Effector memory CD4-positive, alpha-beta T cell (primary cell): ENCODE measurements around the gene PMIS2.
A peak's percentile ranks its signal among the peaks of the same experiment; 100 is the strongest.

ENCODE experiments used
- DNase-seq, 3 donors: peaks; one replicate each; pipeline ENCODE4 v3.0.0-alpha.2; 2020
- H3K27ac ChIP-seq: 2 replicates; pipeline ENCODE4 v1.7.0; 2013; ENCODE audit warnings: mild to moderate bottlenecking, low read length, moderate library complexity; ENCODE audit not compliant: insufficient read depth, poor library complexity, severe bottlenecking
- H3K27me3 ChIP-seq: replicated peaks from 2 replicates; pipeline ENCODE4 v1.7.0; 2013; ENCODE audit warnings: mild to moderate bottlenecking, low read length; ENCODE audit not compliant: insufficient read depth, control insufficient read depth, poor library complexity, severe bottlenecking
- H3K36me3 ChIP-seq: 2 replicates; pipeline ENCODE4 v1.7.0; 2013; ENCODE audit warnings: mild to moderate bottlenecking, low read length, moderate library complexity; ENCODE audit not compliant: control insufficient read depth, insufficient read depth
- H3K4me1 ChIP-seq: 2 replicates; pipeline ENCODE4 v1.7.0; 2013; ENCODE audit warnings: low read length, mild to moderate bottlenecking; ENCODE audit not compliant: control insufficient read depth, insufficient read depth, poor library complexity, severe bottlenecking
- H3K4me3 ChIP-seq: 2 replicates; pipeline ENCODE4 v1.7.0; 2013; ENCODE audit warnings: low read length, low read depth, mild to moderate bottlenecking; ENCODE audit not compliant: insufficient read depth, poor library complexity, severe bottlenecking
- H3K9me3 ChIP-seq: 2 replicates; pipeline ENCODE4 v1.7.0; 2013; ENCODE audit warnings: mild to moderate bottlenecking, low read length, moderate library complexity; ENCODE audit not compliant: control insufficient read depth

PMIS2 gene

DNA sequence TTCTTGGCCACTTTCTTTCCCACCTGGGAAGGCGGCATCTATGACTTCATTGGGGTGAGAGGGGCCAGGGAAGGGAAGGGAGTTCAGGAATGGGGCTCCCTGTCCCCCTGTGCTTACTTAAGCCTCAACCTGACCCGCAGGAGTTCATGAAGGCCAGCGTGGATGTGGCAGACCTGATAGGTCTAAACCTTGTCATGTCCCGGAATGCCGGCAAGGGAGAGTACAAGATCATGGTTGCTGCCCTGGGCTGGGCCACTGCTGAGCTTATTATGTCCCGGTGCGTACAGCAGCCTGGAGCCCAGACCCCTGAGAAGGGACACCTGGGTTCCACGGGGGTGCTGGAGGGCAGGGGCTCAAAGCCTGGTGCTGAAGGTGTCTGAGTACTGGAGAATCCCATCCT, 39.4 kb upstream of the PMIS2 start:
- no peaks in the 10 kb centered on the region for H3K36me3 ChIP-seq
- no peaks in the 10 kb centered on the region for H3K27me3 ChIP-seq
- peaks cover 20% of the 10 kb centered on the region for H3K4me1 ChIP-seq
- no peaks in the 10 kb centered on the region for H3K9me3 ChIP-seq
- no peak for DNase-seq
- peak overlapping the region; percentile 88 for H3K4me3 ChIP-seq
- peak overlapping the region; percentile 76 for H3K27ac ChIP-seq

DNA sequence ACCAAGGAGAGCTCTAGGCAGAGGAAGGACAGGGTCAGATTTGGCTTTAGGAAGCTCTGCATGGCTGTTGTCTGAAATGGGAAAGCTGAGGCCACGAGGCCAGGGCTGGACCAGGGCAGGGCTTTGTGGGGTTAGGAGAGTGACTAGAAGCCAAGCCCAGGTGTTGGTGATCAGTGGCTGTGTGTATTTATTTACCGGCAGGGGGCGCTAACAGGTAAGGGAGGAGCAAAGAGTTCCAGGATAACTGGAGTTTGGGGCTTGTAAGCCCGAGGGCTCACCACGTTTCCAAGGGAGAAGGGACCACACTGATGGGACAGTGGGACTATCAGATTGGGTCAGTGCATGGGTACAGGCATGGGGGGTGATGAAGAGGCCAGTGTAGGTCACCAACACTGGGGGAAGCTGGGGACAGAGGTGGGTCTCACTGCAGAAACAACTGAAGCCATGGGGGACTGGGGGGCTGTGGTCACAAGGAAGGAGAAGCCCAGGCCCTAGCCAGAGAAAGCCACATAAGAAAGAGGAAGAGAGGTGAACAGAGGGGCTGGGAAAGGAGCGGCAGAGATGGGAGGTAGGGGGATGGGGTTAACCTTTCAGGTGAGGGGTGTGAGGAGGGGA, 36.7 kb upstream of the PMIS2 start:
- no peak overlapping the region for H3K27ac ChIP-seq
- peak; percentile 12 to 54 (median 25) for DNase-seq
- peaks cover 20% of the 10 kb centered on the region for H3K4me1 ChIP-seq
- no peaks in the 10 kb centered on the region for H3K36me3 ChIP-seq
- no peaks in the 10 kb centered on the region for H3K9me3 ChIP-seq
- no peaks in the 10 kb centered on the region for H3K27me3 ChIP-seq
- no peak overlapping the region for H3K4me3 ChIP-seq

DNA sequence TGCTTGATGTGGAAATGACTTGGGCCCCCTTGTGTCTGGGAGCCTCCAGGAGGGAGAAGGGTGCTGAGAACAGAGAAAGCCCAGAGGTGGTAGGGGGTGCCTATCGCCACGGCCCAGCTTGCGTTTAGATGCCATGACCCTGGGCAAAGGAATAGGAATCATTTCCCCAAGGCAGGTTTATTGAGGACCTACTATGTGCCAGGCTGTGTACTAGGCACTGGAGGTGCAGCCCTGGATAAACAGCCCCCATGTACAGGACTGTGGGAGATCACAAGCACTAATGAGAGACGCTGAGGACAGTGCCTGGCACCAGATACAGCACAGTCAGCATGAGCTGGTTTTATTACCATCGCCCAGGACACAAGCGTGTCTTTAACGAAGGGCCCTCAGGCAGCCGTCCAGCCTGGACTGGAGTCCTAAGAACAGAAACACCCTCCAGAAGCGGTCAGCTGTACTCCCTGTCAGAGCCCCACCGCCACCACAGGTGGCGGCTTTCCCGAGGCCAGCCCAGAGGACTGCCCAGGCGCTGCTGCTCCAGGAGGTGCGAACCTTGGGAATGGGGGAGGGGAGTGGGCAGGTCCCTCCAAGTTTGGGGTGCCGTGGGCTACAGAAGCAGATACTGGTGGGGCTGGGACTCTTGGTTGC, 36.0 kb upstream of the PMIS2 start:
- no peak for DNase-seq
- H3K27ac ChIP-seq: no peak overlapping the region
- no peaks in the 10 kb centered on the region for H3K36me3 ChIP-seq
- no peaks in the 10 kb centered on the region for H3K9me3 ChIP-seq
- H3K4me3 ChIP-seq: no peak overlapping the region
- H3K4me1 ChIP-seq: peaks cover 14% of the 10 kb centered on the region
- no peaks in the 10 kb centered on the region for H3K27me3 ChIP-seq

DNA sequence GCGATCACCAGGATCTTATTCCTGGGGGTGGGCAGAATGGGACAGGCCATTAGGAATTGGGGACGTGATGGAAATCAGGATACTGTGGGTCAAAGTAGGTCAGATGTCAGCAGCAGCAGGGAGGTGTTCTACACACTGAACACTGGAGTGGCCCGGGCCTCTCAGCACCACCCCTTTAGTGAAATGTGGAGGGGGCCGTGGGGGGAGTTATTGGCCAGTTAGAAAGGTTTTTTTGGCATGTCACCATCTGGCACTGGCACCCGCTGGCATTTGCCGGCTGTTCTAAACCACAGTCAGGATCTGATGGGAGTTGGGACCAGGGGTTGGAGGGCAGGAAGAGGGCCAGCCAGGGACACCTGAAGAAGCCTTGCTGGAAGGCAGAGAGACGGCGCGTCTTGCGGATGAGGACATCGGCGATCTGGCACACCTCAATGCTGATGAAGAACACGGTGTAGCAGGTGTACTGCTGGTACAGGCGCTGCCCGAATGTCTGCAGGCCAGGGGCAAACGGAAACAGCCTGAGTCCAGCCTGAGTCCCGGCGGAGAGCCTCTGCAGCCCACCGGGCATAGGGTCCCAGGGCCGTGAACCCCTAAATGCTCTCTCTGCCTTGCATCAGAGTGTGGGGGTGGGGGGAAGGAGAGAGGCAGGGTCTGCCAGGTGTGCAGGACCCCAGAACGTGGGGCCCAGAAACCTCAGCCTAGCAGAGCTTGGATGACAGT, 34.7 kb upstream of the PMIS2 start:
- Histone ChIP-seq H3K4me3 (no peak overlapping the region), H3K4me1 (peaks cover 6% of the 10 kb centered on the region), H3K27ac (no peak overlapping the region), H3K27me3 (no peaks in the 10 kb centered on the region), H3K9me3 (no peaks in the 10 kb centered on the region), H3K36me3 (no peaks in the 10 kb centered on the region)
- no peak for DNase-seq

DNA sequence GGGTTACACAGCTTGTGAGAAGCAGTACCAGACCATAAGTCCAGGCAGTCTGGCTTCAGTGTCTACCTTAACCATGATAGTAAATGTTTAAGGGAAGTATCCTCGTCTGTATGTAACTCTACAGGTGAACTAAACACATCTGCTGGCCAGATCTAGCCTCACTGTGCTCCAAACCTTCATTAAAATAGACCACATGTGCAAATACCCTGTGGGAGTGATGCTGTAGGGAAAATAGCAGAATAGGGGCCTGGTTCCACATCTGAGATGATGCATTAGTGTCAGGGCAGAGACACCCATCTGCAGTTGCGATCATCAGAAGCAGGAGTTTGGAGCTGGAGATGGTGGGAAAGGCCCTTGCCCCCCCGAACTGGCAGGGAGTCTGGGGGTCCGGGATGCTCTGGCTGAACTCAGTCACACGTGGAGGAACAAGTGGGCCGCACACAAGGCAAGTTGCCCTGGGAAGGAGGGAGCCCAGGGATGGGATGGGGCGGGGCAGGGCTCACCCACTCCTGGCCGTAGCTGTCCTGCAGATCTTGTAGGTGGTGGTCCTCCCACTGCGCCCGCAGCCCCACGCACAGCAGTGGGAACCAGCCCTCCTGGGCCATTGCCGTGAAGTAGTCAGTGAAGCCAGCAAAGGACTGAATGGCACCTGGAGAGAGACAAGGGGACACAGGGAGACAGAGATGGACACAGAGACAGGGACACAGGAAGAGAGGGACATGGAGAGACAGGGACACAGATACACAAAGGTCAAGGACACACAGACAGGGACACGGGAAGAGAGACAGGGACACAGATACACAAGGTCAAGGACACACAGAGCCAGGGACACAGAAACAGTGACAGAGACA, 33.2 kb upstream of the PMIS2 start:
- DNase-seq: no peak
- no peaks in the 10 kb centered on the region for H3K36me3 ChIP-seq
- no peak overlapping the region for H3K27ac ChIP-seq
- H3K4me3 ChIP-seq: no peak overlapping the region
- H3K4me1 ChIP-seq: peaks cover under 1% of the 10 kb centered on the region
- no peaks in the 10 kb centered on the region for H3K27me3 ChIP-seq
- no peaks in the 10 kb centered on the region for H3K9me3 ChIP-seq

DNA sequence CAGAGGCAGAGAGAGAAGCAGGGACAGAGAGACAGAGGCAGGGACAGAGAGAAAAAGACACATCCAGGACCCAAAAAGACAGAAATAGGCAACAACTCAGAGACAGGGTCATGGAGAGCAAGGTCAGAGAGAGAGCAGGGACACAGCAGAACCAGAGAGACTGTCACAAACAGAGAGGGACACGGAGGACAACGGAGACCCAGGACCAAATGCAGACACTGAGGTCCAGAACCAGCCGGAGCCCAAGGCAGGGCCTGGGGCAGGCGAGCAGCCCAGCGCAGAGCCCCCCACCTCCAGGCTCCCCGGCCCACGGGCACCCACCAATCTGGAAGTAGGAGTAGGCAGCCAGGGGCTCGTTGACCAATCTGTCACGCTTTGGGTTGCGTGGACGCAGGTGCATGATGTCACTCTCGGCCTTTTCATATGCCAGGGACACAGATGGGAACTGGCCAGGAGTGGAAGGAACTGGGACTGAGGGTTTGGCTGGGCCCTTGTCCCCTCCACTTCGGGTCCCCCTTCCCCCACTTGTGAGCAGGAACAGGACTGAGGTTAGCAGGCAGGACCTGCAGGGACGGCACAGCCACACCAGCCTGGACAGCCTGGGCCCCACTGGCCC, 32.5 kb upstream of the PMIS2 start:
- no peak for DNase-seq
- Histone ChIP-seq H3K27ac (no peak overlapping the region), H3K4me3 (no peak overlapping the region), H3K36me3 (no peaks in the 10 kb centered on the region), H3K9me3 (no peaks in the 10 kb centered on the region), H3K27me3 (no peaks in the 10 kb centered on the region), H3K4me1 (peaks cover 7% of the 10 kb centered on the region)

DNA sequence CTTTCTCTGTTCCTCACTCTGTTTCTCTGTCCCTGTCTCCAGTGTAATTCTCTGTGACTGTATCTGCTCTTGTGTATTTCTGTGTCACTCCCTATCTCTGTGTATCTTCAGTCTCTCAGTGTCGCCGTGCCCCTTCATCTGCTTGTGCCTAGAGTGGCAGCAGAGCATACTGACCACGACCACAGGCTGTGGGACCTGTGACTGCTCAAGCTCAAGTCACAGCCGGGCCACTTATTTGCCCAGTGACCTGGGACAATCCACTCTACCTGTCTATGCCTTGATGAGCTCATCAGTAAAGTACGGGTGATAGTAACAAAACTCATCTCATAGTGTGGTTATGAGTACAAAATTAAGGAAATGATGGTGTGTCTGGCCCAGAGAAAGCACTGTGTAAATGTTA, 31.9 kb upstream of the PMIS2 start:
- Histone ChIP-seq H3K27me3 (peaks cover 3% of the 10 kb centered on the region), H3K27ac (no peak overlapping the region), H3K4me1 (peaks cover 8% of the 10 kb centered on the region), H3K36me3 (no peaks in the 10 kb centered on the region), H3K4me3 (no peak overlapping the region), H3K9me3 (no peaks in the 10 kb centered on the region)
- no peak for DNase-seq

DNA sequence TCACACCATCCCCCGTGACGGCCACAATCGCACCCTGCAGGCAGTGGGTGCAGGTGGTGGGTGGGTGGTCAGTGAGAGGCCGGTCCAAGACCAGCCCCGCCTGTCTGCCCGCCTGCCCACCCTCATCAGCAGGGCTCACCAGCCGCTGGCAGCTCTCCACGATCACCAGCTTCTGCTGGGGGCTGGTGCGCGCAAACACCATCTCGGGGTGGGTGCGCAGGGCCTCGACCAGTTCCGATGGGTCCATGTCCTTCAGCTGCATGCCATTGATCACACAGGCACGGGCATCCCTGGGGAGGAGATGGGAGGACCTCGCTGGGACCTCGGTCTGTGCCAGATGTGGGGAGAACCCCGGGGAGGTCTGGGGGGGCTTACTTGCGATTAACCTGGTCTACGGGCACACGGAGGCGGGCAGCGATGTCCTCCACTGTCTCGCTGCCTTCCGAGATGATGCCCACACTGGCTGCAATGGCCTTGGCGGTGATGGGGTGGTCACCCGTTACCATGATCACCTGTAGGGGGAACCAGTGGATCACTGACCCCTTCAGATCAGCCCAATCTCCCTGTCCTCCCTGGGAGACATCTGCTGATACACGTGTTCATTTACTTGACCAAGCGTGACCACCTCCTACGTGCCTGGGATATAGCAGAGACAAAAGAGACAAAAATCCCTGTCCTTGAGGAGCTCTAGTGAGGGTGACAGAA, 30.5 kb upstream of the PMIS2 start:
- no peak for DNase-seq
- H3K27me3 ChIP-seq: peaks cover 8% of the 10 kb centered on the region
- H3K27ac ChIP-seq: no peak overlapping the region
- H3K9me3 ChIP-seq: no peaks in the 10 kb centered on the region
- no peak overlapping the region for H3K4me3 ChIP-seq
- H3K36me3 ChIP-seq: no peaks in the 10 kb centered on the region
- peaks cover 8% of the 10 kb centered on the region for H3K4me1 ChIP-seq

DNA sequence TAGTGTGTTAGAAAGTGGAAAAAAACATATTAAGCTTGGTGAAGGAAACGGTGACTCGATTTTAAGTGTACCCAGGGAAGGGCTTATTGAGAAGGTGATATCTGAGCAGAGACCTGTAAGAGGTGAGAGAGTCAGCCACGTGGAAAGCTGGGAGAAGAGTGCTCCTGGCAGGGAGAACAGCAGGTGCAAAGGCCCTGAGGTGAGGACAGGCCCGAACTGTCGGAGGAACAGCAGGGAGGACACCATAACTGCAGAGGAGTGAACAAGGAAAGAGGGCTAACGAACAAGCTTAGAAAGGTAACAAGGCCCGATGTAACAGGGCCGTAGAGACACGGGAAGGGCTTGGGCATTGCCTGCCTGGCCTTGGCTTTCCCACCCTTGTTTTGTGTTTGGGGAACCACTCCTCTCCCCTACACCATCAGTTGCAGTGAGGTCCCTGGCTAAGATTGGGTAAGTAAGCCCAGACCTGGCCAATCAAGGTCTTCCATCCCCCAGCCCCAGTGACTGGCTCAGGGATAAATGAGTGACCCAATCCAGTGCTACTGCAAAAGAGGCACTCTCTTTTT, 29.9 kb upstream of the PMIS2 start:
- H3K9me3 ChIP-seq: no peaks in the 10 kb centered on the region
- no peaks in the 10 kb centered on the region for H3K36me3 ChIP-seq
- H3K4me3 ChIP-seq: no peak overlapping the region
- no peak overlapping the region for H3K27ac ChIP-seq
- peaks cover 10% of the 10 kb centered on the region for H3K27me3 ChIP-seq
- peaks cover 8% of the 10 kb centered on the region for H3K4me1 ChIP-seq
- no peak for DNase-seq
